Measurements from ENCODE around the gene HTR7.
A peak's percentile ranks its signal among the peaks of the same experiment; 100 is the strongest.

GRCh38 chr10:90751107-90751997 lies 106.5 kb downstream of the HTR7 start:
- TF ChIP-seq CTCF (IDR thresholded peaks at IDR 0.05) (peak; percentile 40 to 68 (median 53)), POLR2A (IDR thresholded peaks at IDR 0.05) (no peak)

Data from body of pancreas (tissue), 4 donors.